ENCODE results near the gene NUMA1. TPM values are rescaled to one million over a fixed set of nuclear protein-coding genes. Genes with fewer than 3 reads are reported as not detected.

The NUMA1 gene
- total RNA-seq, 4 donors from 2014 or later = 345 to 650 (median 380) TPM

DNA sequence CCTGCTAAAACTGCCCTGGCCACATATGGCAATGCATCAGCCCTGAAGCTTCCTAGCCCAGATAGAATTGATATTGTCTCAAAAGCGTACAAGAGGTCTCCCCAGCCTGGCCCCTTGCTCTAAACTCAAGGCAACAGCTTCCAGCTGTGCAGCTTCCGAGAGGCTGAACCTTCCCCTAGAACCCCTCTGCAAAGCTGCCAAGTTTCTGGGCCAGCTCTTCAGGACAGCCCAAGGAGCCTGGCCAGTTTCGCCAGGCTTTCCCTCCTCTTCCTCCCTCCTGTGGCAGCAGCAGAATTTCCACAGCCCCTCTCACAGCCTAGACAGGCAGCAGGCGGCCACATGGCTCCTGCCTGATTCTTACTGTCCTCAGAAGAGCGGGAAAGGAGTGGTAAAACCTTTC, 34.5 kb downstream of the NUMA1 start:
- H3K27ac ChIP-seq = peak overlapping the region in 1 of 4 donors; percentile 41

DNA sequence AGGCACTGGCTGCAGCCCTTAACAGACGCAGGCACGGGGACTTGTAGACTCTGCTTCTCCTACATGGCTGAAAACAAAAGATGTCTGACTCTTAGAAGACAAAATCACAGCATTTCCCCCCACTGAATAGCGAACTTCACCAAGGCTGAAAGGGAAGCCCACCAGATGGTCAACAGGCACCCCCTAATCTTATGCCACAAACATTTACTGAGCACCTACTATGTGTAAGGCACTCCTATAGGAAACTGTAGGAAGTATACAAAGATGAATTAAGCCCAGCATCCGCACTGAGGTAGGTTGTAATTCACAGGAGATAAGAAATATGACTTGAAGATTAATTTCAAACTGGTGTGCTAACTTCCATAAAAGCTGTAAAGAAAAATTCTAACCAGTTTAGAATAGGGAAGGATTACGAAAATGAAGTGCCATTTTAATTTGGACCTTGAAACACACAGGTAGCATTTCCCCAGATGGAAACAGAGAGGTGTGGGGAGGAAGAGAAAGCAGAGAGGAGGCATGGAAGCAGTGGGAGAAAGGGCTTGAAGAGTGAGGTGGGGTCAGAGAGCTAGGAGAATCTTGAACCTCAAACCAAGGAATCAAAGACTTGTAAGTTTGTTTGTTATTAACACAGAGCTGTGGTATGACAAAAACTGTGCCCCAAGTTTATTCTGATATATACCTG, 38.1 kb downstream of the NUMA1 start:
- H3K27ac ChIP-seq = peak overlapping the region; percentile 91 to 100 (median 97)
- no peak for DNase-seq (ENCODE audit: low spot score in 2 of 2)
- no peaks in the 10 kb centered on the region for H3K9me3 ChIP-seq
- 21 to 26% methylated on average over 4 to 5 of the region's 5 CpGs for WGBS, 2 donors
- TF ChIP-seq, protein P1, sequence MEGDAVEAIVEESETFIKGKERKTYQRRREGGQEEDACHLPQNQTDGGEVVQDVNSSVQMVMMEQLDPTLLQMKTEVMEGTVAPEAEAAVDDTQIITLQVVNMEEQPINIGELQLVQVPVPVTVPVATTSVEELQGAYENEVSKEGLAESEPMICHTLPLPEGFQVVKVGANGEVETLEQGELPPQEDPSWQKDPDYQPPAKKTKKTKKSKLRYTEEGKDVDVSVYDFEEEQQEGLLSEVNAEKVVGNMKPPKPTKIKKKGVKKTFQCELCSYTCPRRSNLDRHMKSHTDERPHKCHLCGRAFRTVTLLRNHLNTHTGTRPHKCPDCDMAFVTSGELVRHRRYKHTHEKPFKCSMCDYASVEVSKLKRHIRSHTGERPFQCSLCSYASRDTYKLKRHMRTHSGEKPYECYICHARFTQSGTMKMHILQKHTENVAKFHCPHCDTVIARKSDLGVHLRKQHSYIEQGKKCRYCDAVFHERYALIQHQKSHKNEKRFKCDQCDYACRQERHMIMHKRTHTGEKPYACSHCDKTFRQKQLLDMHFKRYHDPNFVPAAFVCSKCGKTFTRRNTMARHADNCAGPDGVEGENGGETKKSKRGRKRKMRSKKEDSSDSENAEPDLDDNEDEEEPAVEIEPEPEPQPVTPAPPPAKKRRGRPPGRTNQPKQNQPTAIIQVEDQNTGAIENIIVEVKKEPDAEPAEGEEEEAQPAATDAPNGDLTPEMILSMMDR (IDR thresholded peaks at IDR 0.05) = peak in 1 of 5 experiments; percentile 4
- no peak for TF ChIP-seq EP300 (IDR thresholded peaks at IDR 0.05)
- peak overlapping the region; percentile 43 to 65 (median 58) for H3K4me3 ChIP-seq
- peaks cover 4 to 62% (median 31%) of the 10 kb centered on the region in 4 donors for H3K4me1 ChIP-seq
- H3K27me3 ChIP-seq = no peaks in the 10 kb centered on the region
- no peaks in the 10 kb centered on the region for H3K36me3 ChIP-seq

More for the DNA sequence above, 34.5 kb downstream of the NUMA1 start:
- H3K9me3 ChIP-seq = no peaks in the 10 kb centered on the region
- H3K27me3 ChIP-seq = no peaks in the 10 kb centered on the region
- no peak overlapping the region for H3K4me3 ChIP-seq
- WGBS, 2 donors = 72 to 89% methylated on average over 5 of the region's 5 CpGs
- TF ChIP-seq POLR2A (IDR thresholded peaks at IDR 0.05) (no peak), EP300 (IDR thresholded peaks at IDR 0.05) (no peak)
- TF ChIP-seq, protein P1 (IDR thresholded peaks at IDR 0.05) = no peak
- no peaks in the 10 kb centered on the region for H3K36me3 ChIP-seq
- peaks cover 4 to 48% (median 17%) of the 10 kb centered on the region in 4 donors for H3K4me1 ChIP-seq
- no peak for DNase-seq (ENCODE audit: low spot score in 2 of 2)

DNA sequence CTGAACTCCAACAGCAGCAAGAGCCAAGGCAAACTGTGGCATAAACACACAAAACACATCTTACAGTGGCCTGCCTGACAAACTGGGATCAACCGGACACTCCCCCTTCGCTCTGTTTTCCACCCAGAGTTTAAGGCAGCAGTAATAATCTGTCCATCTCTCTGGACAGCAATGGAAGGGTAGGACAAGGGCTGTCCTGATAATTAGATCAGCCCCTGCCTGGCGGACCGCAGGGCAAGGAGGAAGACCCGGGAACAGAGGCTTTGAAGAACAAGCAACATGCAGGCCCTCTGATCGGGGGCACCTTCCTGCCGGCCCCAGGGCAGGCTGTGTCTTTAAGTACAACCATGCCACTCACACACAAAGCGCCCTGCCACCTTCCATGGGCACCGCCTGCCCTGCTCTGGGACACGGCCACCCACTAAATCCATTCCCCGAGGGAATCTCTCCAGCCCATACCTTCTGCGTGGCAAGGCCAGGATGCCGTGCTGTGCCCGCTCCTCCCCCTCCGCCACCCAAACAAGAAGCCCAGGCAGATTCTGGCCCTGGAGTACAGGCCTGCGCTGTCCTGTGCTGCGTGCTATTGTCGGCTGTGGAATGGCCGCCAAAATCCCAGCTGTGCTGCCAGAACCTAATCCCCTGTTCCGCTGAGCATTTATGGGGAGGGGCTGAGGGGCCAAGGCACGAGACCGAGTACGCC, 38.8 kb downstream of the NUMA1 start:
- peak overlapping the region; percentile 43 to 65 (median 58) for H3K4me3 ChIP-seq
- no peaks in the 10 kb centered on the region for H3K9me3 ChIP-seq
- DNase-seq (ENCODE audit: low spot score in 2 of 2) = peak; percentile 42 to 64
- H3K4me1 ChIP-seq = peaks cover 4 to 68% (median 37%) of the 10 kb centered on the region in 4 donors
- no peak for TF ChIP-seq POLR2A (IDR thresholded peaks at IDR 0.05)
- TF ChIP-seq EP300 (IDR thresholded peaks at IDR 0.05) = peak in 1 of 2 donors; percentile 52
- TF ChIP-seq, protein P1 (IDR thresholded peaks at IDR 0.05) = peak in 1 of 5 experiments; percentile 10
- H3K27me3 ChIP-seq = no peaks in the 10 kb centered on the region
- peak overlapping the region; percentile 91 to 100 (median 97) for H3K27ac ChIP-seq
- H3K36me3 ChIP-seq = no peaks in the 10 kb centered on the region
- WGBS, 2 donors = 0% methylated on average over 12 to 18 of the region's 23 CpGs

DNA sequence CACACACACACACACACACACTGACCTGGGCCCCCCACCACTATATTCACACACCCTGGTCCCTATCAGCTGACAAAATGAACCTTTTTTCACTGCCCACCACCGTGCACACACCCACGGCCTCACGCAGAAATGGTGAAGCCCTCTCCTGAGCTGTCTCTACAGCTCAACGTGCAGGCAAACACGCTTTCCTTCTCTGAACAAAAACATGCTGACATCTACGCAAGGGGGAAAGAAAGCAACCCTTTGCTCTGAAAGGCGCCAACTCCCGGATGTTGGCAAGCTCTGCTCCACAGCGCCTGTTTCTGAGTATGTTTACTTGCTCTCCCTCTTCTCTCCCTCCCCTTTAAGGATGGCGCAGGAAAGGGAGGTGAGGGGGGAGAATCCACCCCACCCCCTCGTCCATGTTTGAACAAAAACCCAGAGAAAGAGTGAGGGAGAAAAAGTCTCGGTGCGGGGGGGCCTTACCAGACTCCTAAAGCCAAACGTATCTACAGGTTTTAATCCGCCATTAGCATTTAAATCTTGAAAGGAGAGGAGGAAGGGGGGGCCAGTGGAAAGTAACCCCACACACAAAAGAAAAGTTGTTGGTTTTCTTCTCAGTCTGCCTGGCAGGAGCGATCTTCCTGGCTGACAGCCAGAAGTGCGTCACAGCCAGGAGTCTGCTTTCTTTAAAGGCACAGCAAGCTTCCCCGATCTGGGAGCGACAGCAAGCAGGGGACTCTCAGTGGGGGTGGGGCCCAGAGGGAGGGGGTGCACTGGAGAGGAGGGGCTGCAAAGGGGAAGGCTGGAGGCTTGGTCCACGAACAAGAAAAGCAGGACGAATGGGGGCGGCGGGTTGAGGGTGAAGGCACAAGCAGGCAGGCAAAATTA, 39.6 kb downstream of the NUMA1 start:
- Histone ChIP-seq H3K4me1 (peaks cover 4 to 73% (median 44%) of the 10 kb centered on the region in 4 donors), H3K27me3 (no peaks in the 10 kb centered on the region), H3K27ac (peak overlapping the region; percentile 91 to 100 (median 97)), H3K9me3 (no peaks in the 10 kb centered on the region), H3K36me3 (peaks cover 0 to 2% (median 0%) of the 10 kb centered on the region in 3 donors), H3K4me3 (peak overlapping the region; percentile 43 to 65 (median 58))
- TF ChIP-seq, protein P1 (IDR thresholded peaks at IDR 0.05) = peak in 2 of 5 experiments; percentile 6 to 31
- TF ChIP-seq POLR2A (IDR thresholded peaks at IDR 0.05) (peak; percentile 38 to 71), EP300 (IDR thresholded peaks at IDR 0.05) (peak; percentile 77 to 97)
- 1% methylated on average over 23 of the region's 23 CpGs for WGBS, 2 donors
- DNase-seq (ENCODE audit: low spot score in 2 of 2) = peak; percentile 95 to 96

Data from tibial nerve (tissue), 4 donors.